IMR-90 (cell line): ENCODE measurements around the gene IL4R.
A peak's percentile ranks its signal among the peaks of the same experiment; 100 is the strongest.

Experiments
- BHLHE40 ChIP-seq: fragments of 150-350 bp; IDR thresholded peaks from 2 replicates; pipeline ENCODE4 v1.6.1; 2016; ENCODE audit warnings: mild to moderate bottlenecking, low read depth, low read length
- CEBPB ChIP-seq: IDR thresholded peaks from 2 replicates; pipeline ENCODE4 v1.6.1; 2012; ENCODE audit warnings: low read depth, low read length, improper control_type of control experiment
- ELK1 ChIP-seq: fragments of 150-350 bp; IDR thresholded peaks from 2 replicates; pipeline ENCODE4 v1.6.1; 2016; ENCODE audit warnings: low read depth, mild to moderate bottlenecking, low read length, moderate library complexity, borderline replicate concordance
- MAFK ChIP-seq: IDR thresholded peaks from 2 replicates; pipeline ENCODE4 v1.6.1; 2012; ENCODE audit warnings: low read depth, low read length, improper control_type of control experiment
- NFE2L2 ChIP-seq: fragments of 150-350 bp; IDR thresholded peaks from 2 replicates; pipeline ENCODE4 v1.6.1; 2016; ENCODE audit warnings: low read depth, mild to moderate bottlenecking, low read length
- POLR2A ChIP-seq: IDR thresholded peaks from 2 replicates; pipeline ENCODE4 v1.6.1; 2012; ENCODE audit warnings: mild to moderate bottlenecking, low read depth, low read length
- RAD21 ChIP-seq: IDR thresholded peaks from 2 replicates; pipeline ENCODE4 v1.6.1; 2012; ENCODE audit warnings: low read length, improper control_type of control experiment
- RCOR1 ChIP-seq: IDR thresholded peaks from 2 replicates; pipeline ENCODE4 v1.6.1; 2012; ENCODE audit warnings: mild to moderate bottlenecking, low read length, improper control_type of control experiment; ENCODE audit not compliant: insufficient replicate concordance
- TF ChIP-seq, protein P1 (sequence below): conservative IDR thresholded peaks from 2 replicates; pipeline ENCODE4 v1.5.1; 2012; ENCODE audit warnings: mild to moderate bottlenecking, low read depth, low read length, improper control_type of control experiment

DNA sequence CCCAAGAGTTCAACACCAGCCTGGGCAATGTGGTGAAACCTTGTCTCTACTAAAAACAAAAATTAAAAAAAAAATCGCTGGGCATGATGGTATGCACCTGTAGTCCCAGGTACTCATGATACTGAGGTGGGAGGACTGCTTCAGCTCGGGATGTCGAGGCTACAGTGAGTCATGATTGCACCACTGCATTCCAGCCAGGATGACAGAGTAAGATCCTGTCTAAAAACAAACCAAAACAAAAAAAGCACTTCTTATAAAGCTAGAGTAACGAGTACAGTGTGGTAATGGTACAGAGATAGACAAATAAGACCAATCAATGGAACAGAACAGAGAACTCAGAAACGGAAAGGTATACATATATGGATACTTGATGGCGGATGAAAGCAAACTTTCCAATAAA is 49.6 kb upstream of the IL4R start:
- TF ChIP-seq NFE2L2 (no peak), RCOR1 (peak; percentile 84), POLR2A (no peak), RAD21 (no peak), CEBPB (peak; percentile 98), MAFK (no peak), BHLHE40 (no peak), ELK1 (no peak)
- TF ChIP-seq, protein P1, sequence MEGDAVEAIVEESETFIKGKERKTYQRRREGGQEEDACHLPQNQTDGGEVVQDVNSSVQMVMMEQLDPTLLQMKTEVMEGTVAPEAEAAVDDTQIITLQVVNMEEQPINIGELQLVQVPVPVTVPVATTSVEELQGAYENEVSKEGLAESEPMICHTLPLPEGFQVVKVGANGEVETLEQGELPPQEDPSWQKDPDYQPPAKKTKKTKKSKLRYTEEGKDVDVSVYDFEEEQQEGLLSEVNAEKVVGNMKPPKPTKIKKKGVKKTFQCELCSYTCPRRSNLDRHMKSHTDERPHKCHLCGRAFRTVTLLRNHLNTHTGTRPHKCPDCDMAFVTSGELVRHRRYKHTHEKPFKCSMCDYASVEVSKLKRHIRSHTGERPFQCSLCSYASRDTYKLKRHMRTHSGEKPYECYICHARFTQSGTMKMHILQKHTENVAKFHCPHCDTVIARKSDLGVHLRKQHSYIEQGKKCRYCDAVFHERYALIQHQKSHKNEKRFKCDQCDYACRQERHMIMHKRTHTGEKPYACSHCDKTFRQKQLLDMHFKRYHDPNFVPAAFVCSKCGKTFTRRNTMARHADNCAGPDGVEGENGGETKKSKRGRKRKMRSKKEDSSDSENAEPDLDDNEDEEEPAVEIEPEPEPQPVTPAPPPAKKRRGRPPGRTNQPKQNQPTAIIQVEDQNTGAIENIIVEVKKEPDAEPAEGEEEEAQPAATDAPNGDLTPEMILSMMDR = no peak
